ENCODE measurements around the gene NOSTRIN. TPM values are rescaled to one million over a fixed set of nuclear protein-coding genes. Genes with fewer than 3 reads are reported as not detected.

NOSTRIN gene
- total RNA-seq, 1 experiment from 2014 or later = 9.8 TPM

- Histone ChIP-seq H3K36me3 (ENCODE audit: control insufficient read depth, insufficient read depth, low read length) (no peaks in the 10 kb centered on the region), H3K4me3 (ENCODE audit: low read depth, low read length) (no peak overlapping the region), H3K4me1 (0 out of 2 replicates have a peak, but pooled peaks cover under 1% of the 10 kb centered on the region), H3K27me3 (replicated peaks; ENCODE audit: control insufficient read depth, insufficient read depth, low read length) (no peaks in the 10 kb centered on the region), H3K9me3 (no peaks in the 10 kb centered on the region)
- no TSS peak for BruUV-seq (replicated peaks)
- H3K27ac Mint-ChIP-seq (ENCODE audit: unreplicated experiment) = no peak overlapping the region
- no peaks in the 10 kb centered on the region for H3K9me3 Mint-ChIP-seq (ENCODE audit: unreplicated experiment)
- no peak overlapping the region for H3K4me3 Mint-ChIP-seq (ENCODE audit: unreplicated experiment)
- no peak for TF ChIP-seq CTCF (IDR thresholded peaks at IDR 0.05; ENCODE audit: insufficient read depth in 1 of 2, low read depth in 1 of 2, low read length in 1 of 2, severe bottlenecking in 1 of 2, unreplicated experiment in 1 of 2)
- H3K4me1 Mint-ChIP-seq (ENCODE audit: low read depth, unreplicated experiment) = peaks cover 6% of the 10 kb centered on the region
- no peak for DNase-seq
- POLR2A ChIA-PET = no interaction called here
- no peaks in the 10 kb centered on the region for H3K27me3 Mint-ChIP-seq (ENCODE audit: insufficient read depth, unreplicated experiment)
- H3K36me3 Mint-ChIP-seq (ENCODE audit: insufficient read depth, unreplicated experiment) = no peaks in the 10 kb centered on the region
- CTCF ChIA-PET = no interaction called here
- intact Hi-C loops (cut with micrococcal nuclease; ENCODE audit: unreplicated experiment) = no loop called here
Measured at GRCh38 chr2:168809537-168809936, 7.1 kb downstream of the NOSTRIN start.

DNA sequence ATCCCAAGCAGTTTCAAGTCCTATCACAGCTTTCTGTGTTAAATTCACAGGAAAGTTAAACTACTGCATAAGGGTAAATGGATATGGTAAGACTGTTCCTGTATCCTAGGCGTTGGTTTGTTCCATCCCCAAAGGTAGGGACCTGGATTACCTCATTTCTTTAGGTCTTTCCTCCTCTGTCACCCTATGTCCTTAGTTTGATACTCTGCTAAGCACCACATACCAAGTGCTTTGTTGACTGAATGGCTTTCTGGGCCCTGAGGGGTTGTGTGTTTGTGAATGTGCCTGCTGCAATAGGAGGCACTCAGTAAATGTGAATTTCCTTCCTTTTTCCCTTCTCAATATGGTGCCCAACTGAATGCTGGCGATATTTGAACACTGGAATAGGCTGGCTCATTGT is 7.8 kb downstream of the NOSTRIN start:
- no peak for DNase-seq
- no peak for TF ChIP-seq CTCF (IDR thresholded peaks at IDR 0.05; ENCODE audit: insufficient read depth in 1 of 2, low read depth in 1 of 2, low read length in 1 of 2, severe bottlenecking in 1 of 2, unreplicated experiment in 1 of 2)
- H3K9me3 Mint-ChIP-seq (ENCODE audit: unreplicated experiment) = no peaks in the 10 kb centered on the region
- BruUV-seq (replicated peaks) = no TSS peak
- no peak overlapping the region for H3K27ac Mint-ChIP-seq (ENCODE audit: unreplicated experiment)
- ChIA-PET POLR2A (no interaction called here), CTCF (no interaction called here)
- no peaks in the 10 kb centered on the region for H3K27me3 Mint-ChIP-seq (ENCODE audit: insufficient read depth, unreplicated experiment)
- Histone ChIP-seq H3K36me3 (ENCODE audit: control insufficient read depth, insufficient read depth, low read length) (no peaks in the 10 kb centered on the region; the same call in 1 of the 2 replicates), H3K9me3 (no peaks in the 10 kb centered on the region), H3K27me3 (replicated peaks; ENCODE audit: control insufficient read depth, insufficient read depth, low read length) (no peaks in the 10 kb centered on the region), H3K4me1 (no peaks in the 10 kb centered on the region), H3K4me3 (ENCODE audit: low read depth, low read length) (no peak overlapping the region)
- no peaks in the 10 kb centered on the region for H3K36me3 Mint-ChIP-seq (ENCODE audit: insufficient read depth, unreplicated experiment)
- no peak overlapping the region for H3K4me3 Mint-ChIP-seq (ENCODE audit: unreplicated experiment)
- intact Hi-C loops (cut with micrococcal nuclease; ENCODE audit: unreplicated experiment) = no loop called here
- H3K4me1 Mint-ChIP-seq (ENCODE audit: low read depth, unreplicated experiment) = peaks cover 6% of the 10 kb centered on the region

- Histone ChIP-seq H3K4me1 (no peaks in the 10 kb centered on the region), H3K36me3 (ENCODE audit: control insufficient read depth, insufficient read depth, low read length) (no peaks in the 10 kb centered on the region; the same call in 1 of the 2 replicates), H3K27me3 (replicated peaks; ENCODE audit: control insufficient read depth, insufficient read depth, low read length) (no peaks in the 10 kb centered on the region), H3K4me3 (ENCODE audit: low read depth, low read length) (no peak overlapping the region), H3K9me3 (no peaks in the 10 kb centered on the region)
- Mint-ChIP-seq H3K27me3 (ENCODE audit: insufficient read depth, unreplicated experiment) (no peaks in the 10 kb centered on the region), H3K27ac (ENCODE audit: unreplicated experiment) (no peak overlapping the region), H3K4me3 (ENCODE audit: unreplicated experiment) (no peak overlapping the region), H3K36me3 (ENCODE audit: insufficient read depth, unreplicated experiment) (no peaks in the 10 kb centered on the region), H3K4me1 (ENCODE audit: low read depth, unreplicated experiment) (peaks cover 13% of the 10 kb centered on the region), H3K9me3 (ENCODE audit: unreplicated experiment) (no peaks in the 10 kb centered on the region)
- no TSS peak for BruUV-seq (replicated peaks)
- CTCF ChIA-PET = no interaction called here
- intact Hi-C loops (cut with micrococcal nuclease; ENCODE audit: unreplicated experiment) = no loop called here
- POLR2A ChIA-PET = no interaction called here
- no peak for TF ChIP-seq CTCF (IDR thresholded peaks at IDR 0.05; ENCODE audit: insufficient read depth in 1 of 2, low read depth in 1 of 2, low read length in 1 of 2, severe bottlenecking in 1 of 2, unreplicated experiment in 1 of 2)
- DNase-seq = no peak
Measured at GRCh38 chr2:168811696-168812095, 9.3 kb downstream of the NOSTRIN start.
